Peyer's patch (tissue), 4 donors: Measurements from ENCODE around the gene MAML2. TPM values are rescaled to one million over a fixed set of nuclear protein-coding genes. Genes with fewer than 3 reads are reported as not detected.

Experiments
- DNase-seq, 3 donors: peaks; one replicate each; pipeline ENCODE4 v3.0.0-alpha.2; 2017 to 2019
- H3K27ac ChIP-seq, 4 donors: fragments of 200-600 bp; sonication (generic); one replicate each; pipeline ENCODE4 v1.5.1; 2016 to 2019
- H3K27me3 ChIP-seq, 2 donors: fragments of 200-600 bp; sonication (generic); one replicate each; pipeline ENCODE4 v1.5.1; 2019
- H3K36me3 ChIP-seq, 3 donors: fragments of 200-600 bp; sonication (generic); one replicate each; pipeline ENCODE4 v1.5.1; 2016 to 2019
- H3K4me1 ChIP-seq, 4 donors: fragments of 200-600 bp; sonication (generic); one replicate each; pipeline ENCODE4 v1.5.1; 2016 to 2019
- H3K4me3 ChIP-seq, 4 donors: fragments of 200-600 bp; sonication (generic); 1 replicate in 3 of 4; 2 replicates in 1 of 4; pipeline ENCODE4 v1.5.1; 2016 to 2019; ENCODE audit warnings: mild to moderate bottlenecking in 1 of 4
- H3K9me3 ChIP-seq, 4 donors: fragments of 200-600 bp; sonication (generic); one replicate each; pipeline ENCODE4 v1.5.1; 2016 to 2019; ENCODE audit warnings: mild to moderate bottlenecking in 1 of 4
- POLR2A ChIP-seq, 2 donors: fragments of 450-650 bp; IDR thresholded peaks; one replicate each; pipeline ENCODE4 v1.5.1; 2017; ENCODE audit warnings: antibody characterized with exemption in 2 of 2, mild to moderate bottlenecking in 2 of 2, moderate library complexity in 2 of 2
- total RNA-seq, 4 donors: library from RNA; depleted of rRNA; stranded (reverse); fragments of >200 nt; gene quantifications; one replicate each; pipeline ENCODE4 v1.1.0, GENCODE V29; 2016
- TF ChIP-seq, protein P1 (sequence below), 6 experiments: fragments of 450-650 bp in 4 of 6; fragments of 200-600 bp in 2 of 6; sonication (generic) in 1 of 6; IDR thresholded peaks; one replicate each; pipeline ENCODE4 v1.5.1; 2017 to 2019; ENCODE audit warnings: antibody characterized with exemption in 6 of 6, mild to moderate bottlenecking in 3 of 6, moderate library complexity in 1 of 6

Gene MAML2
- total RNA-seq, 4 donors from 2014 or later, result 8.4 to 60.2 (median 22.7) TPM

DNA sequence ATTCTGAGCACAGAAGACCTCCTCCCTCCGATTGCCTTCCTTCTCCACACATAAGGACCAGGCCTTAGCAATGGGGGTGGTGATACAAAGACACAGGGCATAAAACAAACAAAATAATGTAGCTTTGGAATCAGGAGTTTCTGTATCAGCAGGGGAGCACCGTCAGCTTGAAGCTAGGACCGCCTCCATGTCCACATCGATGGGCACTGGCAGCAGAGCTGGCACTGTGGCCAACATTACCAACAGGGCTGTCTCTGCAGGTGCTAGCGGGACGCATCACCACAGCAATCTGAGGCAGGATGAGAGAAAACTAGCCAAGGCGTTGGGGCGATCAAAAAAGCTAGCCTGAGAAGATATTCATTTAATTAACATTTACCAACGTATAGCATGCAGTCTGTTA is 201.4 kb downstream of the MAML2 start:
- peaks cover 0 to 3% (median 0%) of the 10 kb centered on the region in 4 donors for H3K4me1 ChIP-seq
- H3K4me3 ChIP-seq, result no peak overlapping the region
- H3K9me3 ChIP-seq, result no peaks in the 10 kb centered on the region
- no peak for TF ChIP-seq POLR2A (IDR thresholded peaks at IDR 0.05)
- TF ChIP-seq, protein P1, sequence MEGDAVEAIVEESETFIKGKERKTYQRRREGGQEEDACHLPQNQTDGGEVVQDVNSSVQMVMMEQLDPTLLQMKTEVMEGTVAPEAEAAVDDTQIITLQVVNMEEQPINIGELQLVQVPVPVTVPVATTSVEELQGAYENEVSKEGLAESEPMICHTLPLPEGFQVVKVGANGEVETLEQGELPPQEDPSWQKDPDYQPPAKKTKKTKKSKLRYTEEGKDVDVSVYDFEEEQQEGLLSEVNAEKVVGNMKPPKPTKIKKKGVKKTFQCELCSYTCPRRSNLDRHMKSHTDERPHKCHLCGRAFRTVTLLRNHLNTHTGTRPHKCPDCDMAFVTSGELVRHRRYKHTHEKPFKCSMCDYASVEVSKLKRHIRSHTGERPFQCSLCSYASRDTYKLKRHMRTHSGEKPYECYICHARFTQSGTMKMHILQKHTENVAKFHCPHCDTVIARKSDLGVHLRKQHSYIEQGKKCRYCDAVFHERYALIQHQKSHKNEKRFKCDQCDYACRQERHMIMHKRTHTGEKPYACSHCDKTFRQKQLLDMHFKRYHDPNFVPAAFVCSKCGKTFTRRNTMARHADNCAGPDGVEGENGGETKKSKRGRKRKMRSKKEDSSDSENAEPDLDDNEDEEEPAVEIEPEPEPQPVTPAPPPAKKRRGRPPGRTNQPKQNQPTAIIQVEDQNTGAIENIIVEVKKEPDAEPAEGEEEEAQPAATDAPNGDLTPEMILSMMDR (IDR thresholded peaks at IDR 0.05), result no peak
- no peak overlapping the region for H3K27ac ChIP-seq
- no peak for DNase-seq
- H3K27me3 ChIP-seq, result no peaks in the 10 kb centered on the region
- no peaks in the 10 kb centered on the region for H3K36me3 ChIP-seq

DNA sequence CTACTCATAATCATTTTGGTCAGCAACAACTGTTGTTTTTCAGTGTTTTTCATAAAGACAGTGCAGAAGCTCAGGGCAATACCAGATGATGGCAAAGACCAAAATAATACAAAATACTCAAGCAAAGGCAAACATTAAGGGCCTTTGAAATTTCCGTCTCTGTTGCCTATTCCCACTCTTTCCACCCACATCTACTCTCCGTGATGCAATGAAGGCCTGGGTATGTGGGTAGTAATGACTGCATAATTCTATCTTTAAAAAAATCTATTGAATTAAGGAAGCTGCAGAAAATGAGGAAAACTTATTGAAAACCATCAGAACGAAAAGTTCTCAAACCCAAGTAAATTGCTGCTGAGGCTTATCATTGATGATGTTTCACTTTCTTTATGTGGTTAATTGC is 203.3 kb downstream of the MAML2 start:
- H3K4me3 ChIP-seq, result no peak overlapping the region
- DNase-seq, result no peak
- no peak for TF ChIP-seq POLR2A (IDR thresholded peaks at IDR 0.05)
- TF ChIP-seq, protein P1 (IDR thresholded peaks at IDR 0.05), result no peak
- no peak overlapping the region for H3K27ac ChIP-seq
- no peaks in the 10 kb centered on the region for H3K36me3 ChIP-seq
- H3K27me3 ChIP-seq, result no peaks in the 10 kb centered on the region
- no peaks in the 10 kb centered on the region for H3K9me3 ChIP-seq
- peaks cover 0 to 10% (median 0%) of the 10 kb centered on the region in 4 donors for H3K4me1 ChIP-seq

DNA sequence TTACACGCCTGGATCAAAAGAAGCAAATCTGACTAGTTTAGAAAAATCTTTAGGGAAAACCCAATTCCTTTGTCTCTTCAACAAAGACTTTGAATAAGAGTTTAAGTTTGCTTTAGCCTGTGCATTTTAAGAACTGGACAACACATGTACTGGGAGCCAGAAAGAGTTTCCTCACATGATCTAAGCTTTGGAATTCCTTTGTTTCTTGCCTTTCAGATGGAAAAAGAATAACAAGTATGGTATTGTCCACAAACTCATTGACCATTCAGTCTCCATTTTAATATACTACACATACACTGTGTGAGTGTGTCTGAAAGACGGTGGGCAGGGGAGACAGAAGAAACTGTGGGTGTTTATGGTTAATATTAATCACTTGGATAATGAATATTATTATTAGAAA is 205.6 kb downstream of the MAML2 start:
- TF ChIP-seq, protein P1 (IDR thresholded peaks at IDR 0.05), result no peak
- TF ChIP-seq POLR2A (IDR thresholded peaks at IDR 0.05), result no peak
- peaks cover 0 to 18% (median 0%) of the 10 kb centered on the region in 4 donors for H3K4me1 ChIP-seq
- H3K27ac ChIP-seq, result no peak overlapping the region
- no peak overlapping the region for H3K4me3 ChIP-seq
- no peaks in the 10 kb centered on the region for H3K36me3 ChIP-seq
- H3K9me3 ChIP-seq, result no peaks in the 10 kb centered on the region
- no peaks in the 10 kb centered on the region for H3K27me3 ChIP-seq
- no peak for DNase-seq

DNA sequence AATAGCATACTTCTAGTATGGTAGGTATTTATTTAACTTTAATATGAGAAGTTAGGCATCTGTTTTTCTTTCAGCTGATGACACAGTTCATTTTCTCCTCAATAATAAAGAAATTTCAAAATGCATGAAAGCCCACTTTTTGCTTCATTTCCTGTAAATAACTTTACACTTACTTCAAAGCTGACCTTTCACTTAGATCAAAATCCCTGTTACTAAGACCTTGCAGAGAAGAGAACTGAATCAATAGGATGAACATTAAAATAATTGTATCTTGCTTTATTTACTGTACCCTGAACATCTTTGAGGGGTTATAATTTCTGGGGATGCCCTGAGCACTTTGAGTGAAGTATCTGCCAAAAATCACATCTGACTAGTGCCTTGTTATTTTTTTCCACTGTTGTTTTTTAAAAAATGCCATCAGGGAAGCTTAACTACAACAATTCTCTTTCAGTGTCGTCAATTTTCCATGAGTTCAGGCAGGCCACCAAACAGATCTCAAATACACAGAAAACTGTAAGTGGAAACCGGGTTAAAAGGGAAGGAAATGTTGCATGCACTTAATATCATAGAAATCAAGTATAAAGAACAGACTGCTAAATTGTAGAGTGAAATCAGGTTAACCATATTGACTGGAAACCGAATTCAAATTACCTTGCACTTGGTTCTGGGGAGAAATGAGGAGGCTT is 206.2 kb downstream of the MAML2 start:
- DNase-seq, result no peak
- TF ChIP-seq, protein P1 (IDR thresholded peaks at IDR 0.05), result no peak
- no peak for TF ChIP-seq POLR2A (IDR thresholded peaks at IDR 0.05)
- Histone ChIP-seq H3K36me3 (no peaks in the 10 kb centered on the region), H3K27me3 (no peaks in the 10 kb centered on the region), H3K4me3 (no peak overlapping the region), H3K27ac (peak overlapping the region in 2 of 4 donors; percentile 5 to 15), H3K4me1 (peaks cover 0 to 18% (median 0%) of the 10 kb centered on the region in 4 donors), H3K9me3 (no peaks in the 10 kb centered on the region)

DNA sequence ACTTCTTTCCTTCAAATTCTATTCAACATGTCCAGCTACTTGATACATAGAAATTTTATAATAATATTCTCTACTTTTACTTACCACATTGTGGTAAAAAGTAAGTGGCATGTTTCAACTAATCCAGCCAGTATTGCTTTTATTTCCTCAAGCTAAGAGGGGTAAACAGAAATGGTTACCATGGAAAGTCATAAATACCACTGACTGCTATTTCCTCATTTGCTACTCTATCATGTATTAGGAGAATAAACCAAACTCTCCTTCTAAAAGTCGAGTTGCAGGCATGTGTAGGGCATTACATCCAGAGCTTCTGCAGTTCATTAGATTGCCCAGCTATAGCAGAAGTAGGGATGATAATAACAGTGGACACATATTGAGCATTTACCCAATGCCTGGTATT is 208.4 kb downstream of the MAML2 start:
- TF ChIP-seq, protein P1 (IDR thresholded peaks at IDR 0.05), result no peak
- TF ChIP-seq POLR2A (IDR thresholded peaks at IDR 0.05), result no peak
- Histone ChIP-seq H3K9me3 (no peaks in the 10 kb centered on the region), H3K36me3 (no peaks in the 10 kb centered on the region), H3K27me3 (no peaks in the 10 kb centered on the region), H3K4me1 (peaks cover 0 to 18% (median 0%) of the 10 kb centered on the region in 4 donors), H3K4me3 (no peak overlapping the region), H3K27ac (peak overlapping the region in 1 of 4 donors; percentile 32)
- DNase-seq, result no peak
